Peyer's patch (tissue), 4 donors: ENCODE data around the gene C16orf96. TPM values are rescaled to one million over a fixed set of nuclear protein-coding genes. Genes with fewer than 3 reads are reported as not detected.

Experiments
- DNase-seq, 3 donors: peaks; one replicate each; pipeline ENCODE4 v3.0.0-alpha.2; 2017 to 2019
- H3K27ac ChIP-seq, 4 donors: fragments of 200-600 bp; sonication (generic); one replicate each; pipeline ENCODE4 v1.5.1; 2016 to 2019
- H3K27me3 ChIP-seq, 2 donors: fragments of 200-600 bp; sonication (generic); one replicate each; pipeline ENCODE4 v1.5.1; 2019
- H3K36me3 ChIP-seq, 3 donors: fragments of 200-600 bp; sonication (generic); one replicate each; pipeline ENCODE4 v1.5.1; 2016 to 2019
- H3K4me1 ChIP-seq, 4 donors: fragments of 200-600 bp; sonication (generic); one replicate each; pipeline ENCODE4 v1.5.1; 2016 to 2019
- H3K4me3 ChIP-seq, 4 donors: fragments of 200-600 bp; sonication (generic); 1 replicate in 3 of 4; 2 replicates in 1 of 4; pipeline ENCODE4 v1.5.1; 2016 to 2019; ENCODE audit warnings: mild to moderate bottlenecking in 1 of 4
- H3K9me3 ChIP-seq, 4 donors: fragments of 200-600 bp; sonication (generic); one replicate each; pipeline ENCODE4 v1.5.1; 2016 to 2019; ENCODE audit warnings: mild to moderate bottlenecking in 1 of 4
- CTCF ChIP-seq, 6 experiments: fragments of 450-650 bp in 4 of 6; fragments of 200-600 bp in 2 of 6; sonication (generic) in 1 of 6; IDR thresholded peaks; one replicate each; pipeline ENCODE4 v1.5.1; 2017 to 2019; ENCODE audit warnings: antibody characterized with exemption in 6 of 6, mild to moderate bottlenecking in 3 of 6, moderate library complexity in 1 of 6
- POLR2A ChIP-seq, 2 donors: fragments of 450-650 bp; IDR thresholded peaks; one replicate each; pipeline ENCODE4 v1.5.1; 2017; ENCODE audit warnings: antibody characterized with exemption in 2 of 2, mild to moderate bottlenecking in 2 of 2, moderate library complexity in 2 of 2
- total RNA-seq, 4 donors: library from RNA; depleted of rRNA; stranded (reverse); fragments of >200 nt; gene quantifications; one replicate each; pipeline ENCODE4 v1.1.0, GENCODE V29; 2016

The C16orf96 gene
- total RNA-seq, 4 donors from 2014 or later, result not detected

GRCh38 chr16:4599545-4599944, 43.4 kb downstream of the C16orf96 start:
- TF ChIP-seq POLR2A (IDR thresholded peaks at IDR 0.05) (no peak), CTCF (IDR thresholded peaks at IDR 0.05) (no peak)

GRCh38 chr16:4601036-4601863, 45.1 kb downstream of the C16orf96 start:
- Histone ChIP-seq H3K36me3 (no peaks in the 10 kb centered on the region), H3K4me3 (no peak overlapping the region), H3K27ac (no peak overlapping the region), H3K4me1 (peaks cover 0 to 7% (median 0%) of the 10 kb centered on the region in 4 donors), H3K9me3 (no peaks in the 10 kb centered on the region), H3K27me3 (no peaks in the 10 kb centered on the region)
- no peak for TF ChIP-seq CTCF (IDR thresholded peaks at IDR 0.05)
- TF ChIP-seq POLR2A (IDR thresholded peaks at IDR 0.05), result no peak
- DNase-seq, result no peak

More at GRCh38 chr16:4599545-4599944, 43.4 kb downstream of the C16orf96 start:
- Histone ChIP-seq H3K36me3 (no peaks in the 10 kb centered on the region), H3K27me3 (no peaks in the 10 kb centered on the region), H3K9me3 (no peaks in the 10 kb centered on the region), H3K4me3 (no peak overlapping the region), H3K27ac (no peak overlapping the region), H3K4me1 (peaks cover 0 to 7% (median 0%) of the 10 kb centered on the region in 4 donors)
- no peak for DNase-seq

- no peak for DNase-seq
- H3K27ac ChIP-seq, result no peak overlapping the region
- no peaks in the 10 kb centered on the region for H3K27me3 ChIP-seq
- TF ChIP-seq POLR2A (IDR thresholded peaks at IDR 0.05) (no peak), CTCF (IDR thresholded peaks at IDR 0.05) (no peak)
- no peaks in the 10 kb centered on the region for H3K9me3 ChIP-seq
- H3K36me3 ChIP-seq, result no peaks in the 10 kb centered on the region
- H3K4me3 ChIP-seq, result no peak overlapping the region
- H3K4me1 ChIP-seq, result peaks cover 0 to 7% (median 0%) of the 10 kb centered on the region in 4 donors
Measured at GRCh38 chr16:4601864-4602186, 45.7 kb downstream of the C16orf96 start.

- no peak for TF ChIP-seq POLR2A (IDR thresholded peaks at IDR 0.05)
- TF ChIP-seq CTCF (IDR thresholded peaks at IDR 0.05), result no peak
- Histone ChIP-seq H3K4me1 (peaks cover 0 to 7% (median 0%) of the 10 kb centered on the region in 4 donors), H3K27me3 (no peaks in the 10 kb centered on the region), H3K4me3 (no peak overlapping the region), H3K27ac (no peak overlapping the region), H3K36me3 (no peaks in the 10 kb centered on the region), H3K9me3 (no peaks in the 10 kb centered on the region)
- no peak for DNase-seq
Measured at GRCh38 chr16:4602331-4602730, 46.2 kb downstream of the C16orf96 start.

GRCh38 chr16:4603624-4604170, 47.6 kb downstream of the C16orf96 start:
- Histone ChIP-seq H3K27ac (no peak overlapping the region), H3K36me3 (peaks cover 0 to 12% (median 0%) of the 10 kb centered on the region in 3 donors), H3K4me1 (peaks cover 0 to 7% (median 0%) of the 10 kb centered on the region in 4 donors), H3K27me3 (no peaks in the 10 kb centered on the region), H3K4me3 (no peak overlapping the region), H3K9me3 (no peaks in the 10 kb centered on the region)
- DNase-seq, result no peak
- TF ChIP-seq CTCF (IDR thresholded peaks at IDR 0.05) (no peak), POLR2A (IDR thresholded peaks at IDR 0.05) (no peak)
